Measurements from ENCODE around the gene LEPR. TPM values are rescaled to one million over a fixed set of nuclear protein-coding genes. Genes with fewer than 3 reads are reported as not detected.

The LEPR gene
- total RNA-seq, 1 experiment from 2014 or later, result 1.9 TPM

DNA sequence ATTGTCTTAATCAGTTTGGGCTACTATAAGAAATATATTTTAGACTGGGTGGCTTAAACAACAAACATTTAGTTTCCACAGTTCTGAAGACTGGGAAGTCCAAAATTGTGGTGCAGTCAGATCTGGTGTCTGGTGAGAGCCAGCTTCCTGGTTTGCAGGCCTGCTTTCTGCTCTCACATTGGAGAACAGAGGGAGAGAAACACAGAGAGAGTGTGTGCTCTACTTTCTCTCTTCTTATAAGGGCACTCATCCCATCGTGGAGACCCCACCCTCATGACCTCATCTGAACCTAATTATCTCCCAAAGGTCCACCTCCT is 4.1 kb downstream of the LEPR start:
- no TSS peak for BruUV-seq (replicated peaks)

GRCh38 chr1:65425006-65425405 is 4.5 kb downstream of the LEPR start:
- H3K4me3 ChIP-seq (ENCODE audit: low read depth, low read length), result no peak overlapping the region
- Mint-ChIP-seq H3K9me3 (ENCODE audit: unreplicated experiment) (no peaks in the 10 kb centered on the region), H3K27ac (ENCODE audit: unreplicated experiment) (peak overlapping the region; percentile 79), H3K27me3 (ENCODE audit: insufficient read depth, unreplicated experiment) (no peaks in the 10 kb centered on the region), H3K4me3 (ENCODE audit: unreplicated experiment) (no peak overlapping the region), H3K4me1 (ENCODE audit: low read depth, unreplicated experiment) (peaks cover 22% of the 10 kb centered on the region), H3K36me3 (ENCODE audit: insufficient read depth, unreplicated experiment) (peaks cover 27% of the 10 kb centered on the region)
- ChIA-PET CTCF (no interaction called here), POLR2A (no interaction called here)
- TF ChIP-seq, protein P1, sequence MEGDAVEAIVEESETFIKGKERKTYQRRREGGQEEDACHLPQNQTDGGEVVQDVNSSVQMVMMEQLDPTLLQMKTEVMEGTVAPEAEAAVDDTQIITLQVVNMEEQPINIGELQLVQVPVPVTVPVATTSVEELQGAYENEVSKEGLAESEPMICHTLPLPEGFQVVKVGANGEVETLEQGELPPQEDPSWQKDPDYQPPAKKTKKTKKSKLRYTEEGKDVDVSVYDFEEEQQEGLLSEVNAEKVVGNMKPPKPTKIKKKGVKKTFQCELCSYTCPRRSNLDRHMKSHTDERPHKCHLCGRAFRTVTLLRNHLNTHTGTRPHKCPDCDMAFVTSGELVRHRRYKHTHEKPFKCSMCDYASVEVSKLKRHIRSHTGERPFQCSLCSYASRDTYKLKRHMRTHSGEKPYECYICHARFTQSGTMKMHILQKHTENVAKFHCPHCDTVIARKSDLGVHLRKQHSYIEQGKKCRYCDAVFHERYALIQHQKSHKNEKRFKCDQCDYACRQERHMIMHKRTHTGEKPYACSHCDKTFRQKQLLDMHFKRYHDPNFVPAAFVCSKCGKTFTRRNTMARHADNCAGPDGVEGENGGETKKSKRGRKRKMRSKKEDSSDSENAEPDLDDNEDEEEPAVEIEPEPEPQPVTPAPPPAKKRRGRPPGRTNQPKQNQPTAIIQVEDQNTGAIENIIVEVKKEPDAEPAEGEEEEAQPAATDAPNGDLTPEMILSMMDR (IDR thresholded peaks at IDR 0.05; ENCODE audit: insufficient read depth in 1 of 2, low read depth in 1 of 2, low read length in 1 of 2, severe bottlenecking in 1 of 2, unreplicated experiment in 1 of 2), result no peak
- intact Hi-C loops (cut with micrococcal nuclease; ENCODE audit: unreplicated experiment), result no loop called here
- H3K9me3 ChIP-seq, result no peaks in the 10 kb centered on the region
- H3K4me1 ChIP-seq, result peaks cover 6% of the 10 kb centered on the region; the same call in 1 of the 2 replicates
- no peaks in the 10 kb centered on the region for H3K27me3 ChIP-seq (replicated peaks; ENCODE audit: control insufficient read depth, insufficient read depth, low read length)
- no peaks in the 10 kb centered on the region; the same call in 1 of the 2 replicates for H3K36me3 ChIP-seq (ENCODE audit: control insufficient read depth, insufficient read depth, low read length)
- no peak for DNase-seq
- no TSS peak for BruUV-seq (replicated peaks)

More for the DNA sequence above, 4.1 kb downstream of the LEPR start:
- no peak overlapping the region for H3K27ac Mint-ChIP-seq (ENCODE audit: unreplicated experiment)
- no peaks in the 10 kb centered on the region; the same call in 1 of the 2 replicates for H3K36me3 ChIP-seq (ENCODE audit: control insufficient read depth, insufficient read depth, low read length)
- no peak for DNase-seq
- peaks cover 25% of the 10 kb centered on the region for H3K4me1 Mint-ChIP-seq (ENCODE audit: low read depth, unreplicated experiment)
- H3K4me3 ChIP-seq (ENCODE audit: low read depth, low read length), result no peak overlapping the region
- no peaks in the 10 kb centered on the region for H3K9me3 Mint-ChIP-seq (ENCODE audit: unreplicated experiment)
- H3K4me3 Mint-ChIP-seq (ENCODE audit: unreplicated experiment), result no peak overlapping the region
- no peaks in the 10 kb centered on the region for H3K27me3 ChIP-seq (replicated peaks; ENCODE audit: control insufficient read depth, insufficient read depth, low read length)
- H3K9me3 ChIP-seq, result no peaks in the 10 kb centered on the region
- intact Hi-C loops (cut with micrococcal nuclease; ENCODE audit: unreplicated experiment), result loop anchor here (5.0 kb wide), 2 partner anchors 43 to 362 kb away; no protein-coding TSS in a partner anchor
- POLR2A ChIA-PET, result no interaction called here
- CTCF ChIA-PET, result no interaction called here
- peaks cover 6% of the 10 kb centered on the region; the same call in 1 of the 2 replicates for H3K4me1 ChIP-seq
- TF ChIP-seq, protein P1 (IDR thresholded peaks at IDR 0.05; ENCODE audit: insufficient read depth in 1 of 2, low read depth in 1 of 2, low read length in 1 of 2, severe bottlenecking in 1 of 2, unreplicated experiment in 1 of 2), result no peak
- H3K36me3 Mint-ChIP-seq (ENCODE audit: insufficient read depth, unreplicated experiment), result peaks cover 28% of the 10 kb centered on the region
- H3K27me3 Mint-ChIP-seq (ENCODE audit: insufficient read depth, unreplicated experiment), result no peaks in the 10 kb centered on the region

DNA sequence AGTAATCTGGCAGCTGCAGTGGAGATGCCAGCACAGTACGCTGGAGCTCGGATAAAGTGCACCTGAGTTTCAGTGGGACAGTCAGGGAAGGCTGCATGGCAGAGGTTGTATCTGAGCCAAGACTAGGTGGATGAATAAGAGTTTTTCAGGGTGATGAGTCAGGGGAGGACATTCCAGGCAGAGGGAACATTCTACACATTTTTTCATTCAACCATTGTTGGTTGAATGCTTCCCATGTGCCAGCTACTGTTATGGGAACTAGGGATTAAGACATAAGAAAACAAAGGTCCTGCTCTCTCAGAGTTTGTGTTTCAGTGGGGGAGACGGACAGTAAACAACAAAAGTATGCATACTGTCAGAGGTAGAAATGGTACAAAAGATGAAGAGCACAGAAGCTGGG is 5.2 kb downstream of the LEPR start:
- Histone ChIP-seq H3K4me1 (peaks cover 6% of the 10 kb centered on the region; the same call in 1 of the 2 replicates), H3K4me3 (ENCODE audit: low read depth, low read length) (no peak overlapping the region), H3K27me3 (replicated peaks; ENCODE audit: control insufficient read depth, insufficient read depth, low read length) (no peaks in the 10 kb centered on the region), H3K36me3 (ENCODE audit: control insufficient read depth, insufficient read depth, low read length) (no peaks in the 10 kb centered on the region; the same call in 1 of the 2 replicates), H3K9me3 (no peaks in the 10 kb centered on the region)
- peaks cover 22% of the 10 kb centered on the region for H3K4me1 Mint-ChIP-seq (ENCODE audit: low read depth, unreplicated experiment)
- TF ChIP-seq, protein P1 (IDR thresholded peaks at IDR 0.05; ENCODE audit: insufficient read depth in 1 of 2, low read depth in 1 of 2, low read length in 1 of 2, severe bottlenecking in 1 of 2, unreplicated experiment in 1 of 2), result no peak
- peaks cover 27% of the 10 kb centered on the region for H3K36me3 Mint-ChIP-seq (ENCODE audit: insufficient read depth, unreplicated experiment)
- H3K9me3 Mint-ChIP-seq (ENCODE audit: unreplicated experiment), result no peaks in the 10 kb centered on the region
- POLR2A ChIA-PET, result no interaction called here
- no TSS peak for BruUV-seq (replicated peaks)
- peak in 1 of 2 experiments; percentile 18 for DNase-seq
- intact Hi-C loops (cut with micrococcal nuclease; ENCODE audit: unreplicated experiment), result no loop called here
- H3K27me3 Mint-ChIP-seq (ENCODE audit: insufficient read depth, unreplicated experiment), result no peaks in the 10 kb centered on the region
- CTCF ChIA-PET, result no interaction called here
- H3K27ac Mint-ChIP-seq (ENCODE audit: unreplicated experiment), result peak overlapping the region; percentile 79
- peak overlapping the region; percentile 21 for H3K4me3 Mint-ChIP-seq (ENCODE audit: unreplicated experiment)
